Activated B cell treated with CpG ODN at 0.5 μM for 24 hours (primary cell): ENCODE data around the gene CTAG1B. TPM values are rescaled to one million over a fixed set of nuclear protein-coding genes. Genes with fewer than 3 reads are reported as not detected.
"Not testable (repeated sequence)": the region's sequence is repeated elsewhere in the genome, so short reads cannot be mapped to it uniquely, and the experiment has no call there.

Experiments used
- ATAC-seq: fragments of 200-7000 bp; cut with Tn5 transposase; one replicate; pipeline ENCODE4 v1.10.0; 2021; ENCODE audit warnings: low read depth, mild to moderate bottlenecking, moderate library complexity
- CTCF ChIA-PET: fragments of 350-600 bp; sonication (Branson Sonifier 250); formaldehyde crosslinking; loops from one replicate; lab custom pipeline; 2021; ENCODE audit warnings: antibody characterized with exemption; lab: Charles Lee
- POLR2A ChIA-PET: fragments of 350-600 bp; sonication (Branson Sonifier 250); formaldehyde crosslinking; loops from one replicate; lab custom pipeline; 2021; ENCODE audit warnings: antibody characterized with exemption; lab: Charles Lee
- DNase-seq: peaks from one replicate; pipeline ENCODE4 v3.0.0; 2022
- H3K27ac Mint-ChIP-seq: one replicate; pipeline ENCODE4 v1.8.0; 2020; ENCODE audit warnings: mixed read lengths
- H3K27me3 Mint-ChIP-seq: one replicate; pipeline ENCODE4 v1.8.0; 2021; ENCODE audit warnings: mixed read lengths
- H3K36me3 Mint-ChIP-seq: one replicate; pipeline ENCODE4 v1.8.0; 2021; ENCODE audit warnings: low read depth, mixed read lengths
- H3K4me1 Mint-ChIP-seq: one replicate; pipeline ENCODE4 v1.8.0; 2021; ENCODE audit warnings: mixed read lengths
- H3K4me3 Mint-ChIP-seq: one replicate; pipeline ENCODE4 v1.8.0; 2020; ENCODE audit warnings: mild to moderate bottlenecking, mixed read lengths
- H3K9me3 Mint-ChIP-seq: one replicate; pipeline ENCODE4 v1.8.0; 2020; ENCODE audit warnings: mixed read lengths
- CTCF ChIP-seq: fragments of 200-600 bp; IDR thresholded peaks from one replicate; pipeline ENCODE4 v1.8.0; 2022; ENCODE audit warnings: antibody characterized with exemption, mild to moderate bottlenecking
- intact Hi-C: fragments of 100-400 bp; cut with micrococcal nuclease; formaldehyde crosslinking; loops from one replicate; pipeline ENCODE4 v1.15.1; 2024
- total RNA-seq: library from RNA; stranded (reverse); gene quantifications from 2 replicates; pipeline ENCODE4 v1.2.3, GENCODE V29; 2022

The CTAG1B gene
- total RNA-seq, 1 donor from 2014 or later: not detected

GRCh38 chrX:154657226-154657805, 38.2 kb upstream of the CTAG1B start:
- Mint-ChIP-seq H3K27me3 (no peaks in the 10 kb centered on the region), H3K4me3 (no peak overlapping the region), H3K4me1 (peaks cover 13% of the 10 kb centered on the region), H3K36me3 (no peaks in the 10 kb centered on the region), H3K9me3 (no peaks in the 10 kb centered on the region), H3K27ac (no peak overlapping the region)
- ChIA-PET CTCF (no interaction called here), POLR2A (no interaction called here)
- no peak for TF ChIP-seq CTCF
- DNase-seq (no peak), ATAC-seq (no peak)
- intact Hi-C loops: no loop called here

GRCh38 chrX:154655786-154656185, 36.7 kb upstream of the CTAG1B start:
- TF ChIP-seq CTCF: no peak
- Mint-ChIP-seq H3K9me3 (no peaks in the 10 kb centered on the region), H3K4me3 (no peak overlapping the region), H3K27me3 (no peaks in the 10 kb centered on the region), H3K4me1 (no peaks in the 10 kb centered on the region), H3K36me3 (no peaks in the 10 kb centered on the region), H3K27ac (no peak overlapping the region)
- DNase-seq: no peak
- intact Hi-C loops: no loop called here
- ATAC-seq: no peak
- POLR2A ChIA-PET: no interaction called here
- CTCF ChIA-PET: no interaction called here

GRCh38 chrX:154655346-154655745, 36.3 kb upstream of the CTAG1B start:
- ATAC-seq (no peak), DNase-seq (no peak)
- no peaks in the 10 kb centered on the region for H3K9me3 Mint-ChIP-seq
- ChIA-PET POLR2A (no interaction called here), CTCF (no interaction called here)
- no peak overlapping the region for H3K27ac Mint-ChIP-seq
- H3K4me3 Mint-ChIP-seq: no peak overlapping the region
- H3K36me3 Mint-ChIP-seq: no peaks in the 10 kb centered on the region
- TF ChIP-seq CTCF: no peak
- H3K4me1 Mint-ChIP-seq: no peaks in the 10 kb centered on the region
- intact Hi-C loops: no loop called here
- no peaks in the 10 kb centered on the region for H3K27me3 Mint-ChIP-seq

- Mint-ChIP-seq H3K27ac (no peak overlapping the region), H3K27me3 (no peaks in the 10 kb centered on the region), H3K4me1 (no peaks in the 10 kb centered on the region), H3K4me3 (no peak overlapping the region), H3K9me3 (no peaks in the 10 kb centered on the region), H3K36me3 (no peaks in the 10 kb centered on the region)
- TF ChIP-seq CTCF: no peak
- ChIA-PET CTCF (no interaction called here), POLR2A (no interaction called here)
- intact Hi-C loops: no loop called here
- ATAC-seq (no peak), DNase-seq (no peak)
These were observed 35.8 kb upstream of the CTAG1B start for GRCh38 chrX:154654925-154655324.

GRCh38 chrX:154654372-154654771, 35.3 kb upstream of the CTAG1B start:
- no peak for TF ChIP-seq CTCF
- DNase-seq: no peak
- intact Hi-C loops: no loop called here
- Mint-ChIP-seq H3K9me3 (no peaks in the 10 kb centered on the region), H3K4me1 (no peaks in the 10 kb centered on the region), H3K27ac (no peak overlapping the region), H3K36me3 (no peaks in the 10 kb centered on the region), H3K27me3 (no peaks in the 10 kb centered on the region), H3K4me3 (no peak overlapping the region)
- ChIA-PET POLR2A (no interaction called here), CTCF (no interaction called here)
- ATAC-seq: no peak

GRCh38 chrX:154653413-154653812, 34.3 kb upstream of the CTAG1B start, which contains the start of gene CTAG2:
TSS of gene CTAG2 (minus strand) at chrX:154653579. CDS start at chrX:154653515, 64 bp downstream.
- H3K4me1 Mint-ChIP-seq, H3K27me3 Mint-ChIP-seq, H3K9me3 Mint-ChIP-seq, POLR2A ChIA-PET, ATAC-seq, H3K27ac Mint-ChIP-seq, intact Hi-C loops, DNase-seq, H3K4me3 Mint-ChIP-seq, H3K36me3 Mint-ChIP-seq, CTCF ChIA-PET: not testable (repeated sequence)
